H9 (cell line): ENCODE results near the gene CPA2. TPM values are rescaled to one million over a fixed set of nuclear protein-coding genes. Genes with fewer than 3 reads are reported as not detected.
A peak's percentile ranks its signal among the peaks of the same experiment; 100 is the strongest.

Experiments used
- DNase-seq: peaks from one replicate; pipeline ENCODE4 v3.0.0-alpha.2; 2017
- H2AFZ ChIP-seq: one replicate; pipeline ENCODE4 v1.6.1; 2013; ENCODE audit warnings: mild to moderate bottlenecking, low read length, control low read depth, moderate library complexity
- H2AK5ac ChIP-seq: 2 replicates; pipeline ENCODE4 v1.6.1; 2013; ENCODE audit warnings: low read length, control low read depth, mixed read lengths; ENCODE audit not compliant: insufficient read length
- H2BK120ac ChIP-seq: one replicate; pipeline ENCODE4 v1.6.1; 2013; ENCODE audit warnings: low read depth, mild to moderate bottlenecking, low read length, control low read depth, inconsistent platforms; ENCODE audit not compliant: poor library complexity, severe bottlenecking
- H2BK12ac ChIP-seq: 2 replicates; pipeline ENCODE4 v1.6.1; 2013; ENCODE audit warnings: low read length, control low read depth, mixed read lengths, low read depth; ENCODE audit not compliant: insufficient read length
- H2BK15ac ChIP-seq: 2 replicates; pipeline ENCODE4 v1.6.1; 2013; ENCODE audit warnings: low read depth, low read length, control low read depth
- H2BK20ac ChIP-seq: one replicate; pipeline ENCODE4 v1.6.1; 2013; ENCODE audit warnings: low read depth, mild to moderate bottlenecking, low read length, control low read depth, inconsistent platforms; ENCODE audit not compliant: poor library complexity, severe bottlenecking
- H2BK5ac ChIP-seq: 2 replicates; pipeline ENCODE4 v1.6.1; 2013; ENCODE audit warnings: low read length, control low read depth, mixed read lengths; ENCODE audit not compliant: insufficient read length
- H3K14ac ChIP-seq: 2 replicates; pipeline ENCODE4 v1.6.1; 2013; ENCODE audit warnings: low read length, control low read depth; ENCODE audit not compliant: insufficient read depth
- H3K18ac ChIP-seq: 2 replicates; pipeline ENCODE4 v1.6.1; 2013; ENCODE audit warnings: low read depth, mild to moderate bottlenecking, mixed read lengths, low read length, control low read depth; ENCODE audit not compliant: insufficient read length
- H3K23ac ChIP-seq: 2 replicates; pipeline ENCODE4 v1.6.1; 2013; ENCODE audit warnings: low read length, control low read depth, mixed read lengths, low read depth; ENCODE audit not compliant: insufficient read length
- H3K23me2 ChIP-seq: 2 replicates; pipeline ENCODE4 v1.6.1; 2013; ENCODE audit warnings: low read depth, mild to moderate bottlenecking, mixed read lengths, low read length, control low read depth; ENCODE audit not compliant: insufficient read length, poor library complexity, severe bottlenecking
- H3K27ac ChIP-seq: 2 replicates; pipeline ENCODE4 v1.5.1; 2013; ENCODE audit warnings: low read length, control low read depth, mixed read lengths, low read depth; ENCODE audit not compliant: insufficient read length
- H3K27me3 ChIP-seq: 2 replicates; pipeline ENCODE4 v1.6.1; 2013; ENCODE audit warnings: low read length, control low read depth, inconsistent platforms; ENCODE audit not compliant: insufficient read depth
- H3K4ac ChIP-seq: 2 replicates; pipeline ENCODE4 v1.6.1; 2013; ENCODE audit warnings: low read depth, mild to moderate bottlenecking, control low read depth, inconsistent platforms, low read length, moderate library complexity
- H3K4me1 ChIP-seq: 2 replicates; pipeline ENCODE4 v1.6.1; 2013; ENCODE audit warnings: low read length, control low read depth, inconsistent platforms; ENCODE audit not compliant: insufficient read depth
- H3K4me2 ChIP-seq: 2 replicates; pipeline ENCODE4 v1.6.1; 2013; ENCODE audit warnings: low read length, control low read depth, mixed read lengths; ENCODE audit not compliant: insufficient read length, insufficient read depth
- H3K56ac ChIP-seq: 2 replicates; pipeline ENCODE4 v1.6.1; 2013; ENCODE audit warnings: low read depth, mild to moderate bottlenecking, mixed read lengths, low read length, control low read depth; ENCODE audit not compliant: insufficient read length
- H3K79me1 ChIP-seq: 2 replicates; pipeline ENCODE4 v1.6.1; 2013; ENCODE audit warnings: low read depth, mild to moderate bottlenecking, moderate library complexity, low read length, control low read depth, inconsistent platforms; ENCODE audit not compliant: insufficient read depth, poor library complexity, severe bottlenecking
- H3K79me2 ChIP-seq: 2 replicates; pipeline ENCODE4 v1.6.1; 2013; ENCODE audit warnings: low read length, control low read depth, inconsistent platforms; ENCODE audit not compliant: insufficient read depth
- H3K9ac ChIP-seq: 2 replicates; pipeline ENCODE4 v1.6.1; 2013; ENCODE audit warnings: low read length, control low read depth, mixed read lengths; ENCODE audit not compliant: insufficient read length; ENCODE audit errors: extremely low read depth
- H3K9me3 ChIP-seq: one replicate; pipeline ENCODE4 v1.6.1; 2013; ENCODE audit warnings: low read depth, low read length, inconsistent platforms; ENCODE audit not compliant: control insufficient read depth
- H3T11ph ChIP-seq: one replicate; pipeline ENCODE4 v1.6.1; 2013; ENCODE audit warnings: mild to moderate bottlenecking, low read length, control low read depth, inconsistent platforms
- H4K20me1 ChIP-seq: one replicate; pipeline ENCODE4 v1.6.1; 2013; ENCODE audit not compliant: control insufficient read depth, insufficient read length, insufficient read depth
- H4K5ac ChIP-seq: 2 replicates; pipeline ENCODE4 v1.6.1; 2013; ENCODE audit warnings: low read depth, mild to moderate bottlenecking, mixed read lengths, low read length, control low read depth; ENCODE audit not compliant: insufficient read length
- H4K8ac ChIP-seq: replicated peaks from 2 replicates; pipeline ENCODE4 v1.6.1; 2013; ENCODE audit warnings: low read length, control low read depth, mixed read lengths, low read depth; ENCODE audit not compliant: insufficient read length
- H4K91ac ChIP-seq: 2 replicates; pipeline ENCODE4 v1.6.1; 2013; ENCODE audit warnings: low read depth, mild to moderate bottlenecking, moderate library complexity, mixed read lengths, low read length, control low read depth; ENCODE audit not compliant: insufficient read length
- H3K27ac Mint-ChIP-seq, 3 experiments: 2 replicates in 2 of 3; 3 replicates in 1 of 3; pipeline ENCODE4 v1.8.0; 2020 to 2021; ENCODE audit warnings: mixed read lengths in 3 of 3, mild to moderate bottlenecking in 1 of 3, moderate library complexity in 1 of 3
- H3K27me3 Mint-ChIP-seq: 2 replicates; pipeline ENCODE4 v1.8.0; 2021; ENCODE audit warnings: low read depth, mild to moderate bottlenecking, moderate library complexity, mixed read lengths
- H3K36me3 Mint-ChIP-seq, 3 experiments: 2 replicates in 2 of 3; 3 replicates in 1 of 3; pipeline ENCODE4 v1.8.0; 2020 to 2021; ENCODE audit warnings: low read depth in 3 of 3, mixed read lengths in 3 of 3; ENCODE audit not compliant: insufficient read depth in 1 of 3
- H3K4me1 Mint-ChIP-seq, 2 experiments: 2 replicates each; pipeline ENCODE4 v1.8.0; 2020; ENCODE audit warnings: mixed read lengths in 2 of 2
- H3K4me3 Mint-ChIP-seq, 2 experiments: 2 replicates in 1 of 2; 3 replicates in 1 of 2; pipeline ENCODE4 v1.8.0; 2020 to 2021; ENCODE audit warnings: mild to moderate bottlenecking in 2 of 2, mixed read lengths in 2 of 2, moderate library complexity in 1 of 2
- H3K9me3 Mint-ChIP-seq, 2 experiments: 2 replicates in 1 of 2; 3 replicates in 1 of 2; pipeline ENCODE4 v1.8.0; 2020; ENCODE audit warnings: mild to moderate bottlenecking in 2 of 2, mixed read lengths in 2 of 2, moderate library complexity in 1 of 2
- WGBS: extraction: QIAGEN DNeasy Blood & Tissue Kit; methylation state at CpG from one replicate; pipeline ENCODE4 v1.1.7; 2013; ENCODE audit warnings: missing lambda C conversion rate, low lambda C conversion rate, mixed read lengths; ENCODE audit not compliant: insufficient read length; ENCODE audit errors: extremely low coverage; 5-methylcytosine and 5-hydroxymethylcytosine counted together
- total RNA-seq: library from RNA; stranded (reverse); gene quantifications from 2 replicates; pipeline ENCODE4 v1.2.1, GENCODE V29; 2021
- TF ChIP-seq, protein P1 (sequence below): fragments of 200-600 bp; sonication (generic); conservative IDR thresholded peaks from 3 replicates; pipeline ENCODE4 v1.8.0; 2021; ENCODE audit warnings: antibody characterized with exemption, mild to moderate bottlenecking

The CPA2 gene
- total RNA-seq, 1 experiment from 2014 or later, result not detected

DNA sequence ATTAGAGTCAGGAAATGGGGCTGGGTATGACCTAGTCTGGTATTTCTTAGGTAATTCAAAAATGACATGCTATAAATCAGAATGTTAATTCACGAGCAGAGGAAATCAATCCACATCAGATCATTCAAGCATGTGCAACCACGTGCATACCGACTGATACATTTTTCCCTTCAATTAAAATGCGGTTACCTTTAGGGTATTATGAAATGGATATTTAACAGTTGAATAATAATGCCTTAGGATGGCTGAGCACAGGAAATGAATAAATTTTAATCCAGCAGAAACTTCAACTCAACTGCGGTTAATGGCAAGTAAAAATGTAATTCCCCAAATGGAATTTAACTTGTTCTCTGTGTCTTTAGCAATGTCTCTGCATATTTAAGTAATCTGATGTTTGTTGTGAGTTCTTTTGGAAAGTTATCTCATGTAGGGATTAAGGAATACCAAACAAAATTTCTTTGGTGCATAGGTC lies 9.2 kb downstream of the CPA2 start:
- Histone ChIP-seq H4K5ac (no peak overlapping the region), H3K23ac (no peak overlapping the region), H2BK12ac (no peak overlapping the region), H2BK5ac (no peak overlapping the region), H3K79me2 (no peaks in the 10 kb centered on the region), H2BK15ac (no peak overlapping the region), H3K9ac (no peak overlapping the region), H2AFZ (no peak overlapping the region), H3K14ac (no peak overlapping the region), H3K9me3 (no peaks in the 10 kb centered on the region), H4K20me1 (no peaks in the 10 kb centered on the region), H2BK20ac (no peak overlapping the region), H3K79me1 (no peaks in the 10 kb centered on the region), H3K23me2 (no peaks in the 10 kb centered on the region), H4K8ac (no peak overlapping the region), H3K4ac (no peak overlapping the region), H3K4me1 (peaks cover 17% of the 10 kb centered on the region; the same call in 1 of the 2 replicates), H2BK120ac (no peak overlapping the region), H4K91ac (no peak overlapping the region), H3K4me2 (no peak overlapping the region), H3T11ph (no peak overlapping the region), H3K27me3 (no peaks in the 10 kb centered on the region), H3K27ac (no peak overlapping the region), H3K56ac (no peak overlapping the region), H2AK5ac (no peak overlapping the region), H3K18ac (no peak overlapping the region)
- WGBS, result no CpG with 5 or more reads among the region's 5 CpGs
- peaks cover 49 to 50% of the 10 kb centered on the region in 2 experiments for H3K4me1 Mint-ChIP-seq
- no peaks in the 10 kb centered on the region; a peak in 1 of 5 replicates for H3K9me3 Mint-ChIP-seq
- H3K27me3 Mint-ChIP-seq, result peaks cover 5% of the 10 kb centered on the region
- no peak overlapping the region for H3K4me3 Mint-ChIP-seq
- H3K36me3 Mint-ChIP-seq, result peaks cover 0 to 4% (median 3%) of the 10 kb centered on the region in 3 experiments; a peak in 2 of 7 replicates
- no peak for DNase-seq
- TF ChIP-seq, protein P1, sequence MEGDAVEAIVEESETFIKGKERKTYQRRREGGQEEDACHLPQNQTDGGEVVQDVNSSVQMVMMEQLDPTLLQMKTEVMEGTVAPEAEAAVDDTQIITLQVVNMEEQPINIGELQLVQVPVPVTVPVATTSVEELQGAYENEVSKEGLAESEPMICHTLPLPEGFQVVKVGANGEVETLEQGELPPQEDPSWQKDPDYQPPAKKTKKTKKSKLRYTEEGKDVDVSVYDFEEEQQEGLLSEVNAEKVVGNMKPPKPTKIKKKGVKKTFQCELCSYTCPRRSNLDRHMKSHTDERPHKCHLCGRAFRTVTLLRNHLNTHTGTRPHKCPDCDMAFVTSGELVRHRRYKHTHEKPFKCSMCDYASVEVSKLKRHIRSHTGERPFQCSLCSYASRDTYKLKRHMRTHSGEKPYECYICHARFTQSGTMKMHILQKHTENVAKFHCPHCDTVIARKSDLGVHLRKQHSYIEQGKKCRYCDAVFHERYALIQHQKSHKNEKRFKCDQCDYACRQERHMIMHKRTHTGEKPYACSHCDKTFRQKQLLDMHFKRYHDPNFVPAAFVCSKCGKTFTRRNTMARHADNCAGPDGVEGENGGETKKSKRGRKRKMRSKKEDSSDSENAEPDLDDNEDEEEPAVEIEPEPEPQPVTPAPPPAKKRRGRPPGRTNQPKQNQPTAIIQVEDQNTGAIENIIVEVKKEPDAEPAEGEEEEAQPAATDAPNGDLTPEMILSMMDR, result no peak
- peak overlapping the region in 1 of 3 experiments; percentile 43; a peak in 2 of 7 replicates for H3K27ac Mint-ChIP-seq
